Measurements from ENCODE around the gene BCL2L1.

Gene BCL2L1

DNA sequence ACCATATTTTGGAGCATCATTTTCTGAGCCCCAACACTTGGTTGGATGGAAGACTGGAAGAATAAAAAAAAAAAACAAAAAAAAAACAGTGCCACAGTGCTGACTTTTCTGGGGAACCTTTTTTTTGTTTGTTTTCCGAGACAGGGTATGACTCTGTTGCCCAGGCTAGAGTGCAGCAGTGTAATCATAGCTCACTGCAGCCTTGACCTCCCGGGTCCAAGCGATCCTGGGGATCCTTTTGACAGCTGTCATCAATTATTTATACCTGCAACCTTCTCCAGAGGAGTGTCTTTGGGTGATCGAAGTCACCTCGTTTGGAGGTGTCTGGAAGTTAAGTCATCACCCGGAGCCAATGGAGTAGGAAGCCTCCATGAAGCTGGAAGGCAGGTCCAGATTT is 8.7 kb upstream of the BCL2L1 start:
- FAIRE-seq (no peak), DNase-seq (ENCODE audit: insufficient read length, low spot score) (no peak)
- TF ChIP-seq, protein P1, sequence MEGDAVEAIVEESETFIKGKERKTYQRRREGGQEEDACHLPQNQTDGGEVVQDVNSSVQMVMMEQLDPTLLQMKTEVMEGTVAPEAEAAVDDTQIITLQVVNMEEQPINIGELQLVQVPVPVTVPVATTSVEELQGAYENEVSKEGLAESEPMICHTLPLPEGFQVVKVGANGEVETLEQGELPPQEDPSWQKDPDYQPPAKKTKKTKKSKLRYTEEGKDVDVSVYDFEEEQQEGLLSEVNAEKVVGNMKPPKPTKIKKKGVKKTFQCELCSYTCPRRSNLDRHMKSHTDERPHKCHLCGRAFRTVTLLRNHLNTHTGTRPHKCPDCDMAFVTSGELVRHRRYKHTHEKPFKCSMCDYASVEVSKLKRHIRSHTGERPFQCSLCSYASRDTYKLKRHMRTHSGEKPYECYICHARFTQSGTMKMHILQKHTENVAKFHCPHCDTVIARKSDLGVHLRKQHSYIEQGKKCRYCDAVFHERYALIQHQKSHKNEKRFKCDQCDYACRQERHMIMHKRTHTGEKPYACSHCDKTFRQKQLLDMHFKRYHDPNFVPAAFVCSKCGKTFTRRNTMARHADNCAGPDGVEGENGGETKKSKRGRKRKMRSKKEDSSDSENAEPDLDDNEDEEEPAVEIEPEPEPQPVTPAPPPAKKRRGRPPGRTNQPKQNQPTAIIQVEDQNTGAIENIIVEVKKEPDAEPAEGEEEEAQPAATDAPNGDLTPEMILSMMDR (IDR thresholded peaks at IDR 0.05; ENCODE audit: insufficient read depth, missing control alignments), result no peak

DNA sequence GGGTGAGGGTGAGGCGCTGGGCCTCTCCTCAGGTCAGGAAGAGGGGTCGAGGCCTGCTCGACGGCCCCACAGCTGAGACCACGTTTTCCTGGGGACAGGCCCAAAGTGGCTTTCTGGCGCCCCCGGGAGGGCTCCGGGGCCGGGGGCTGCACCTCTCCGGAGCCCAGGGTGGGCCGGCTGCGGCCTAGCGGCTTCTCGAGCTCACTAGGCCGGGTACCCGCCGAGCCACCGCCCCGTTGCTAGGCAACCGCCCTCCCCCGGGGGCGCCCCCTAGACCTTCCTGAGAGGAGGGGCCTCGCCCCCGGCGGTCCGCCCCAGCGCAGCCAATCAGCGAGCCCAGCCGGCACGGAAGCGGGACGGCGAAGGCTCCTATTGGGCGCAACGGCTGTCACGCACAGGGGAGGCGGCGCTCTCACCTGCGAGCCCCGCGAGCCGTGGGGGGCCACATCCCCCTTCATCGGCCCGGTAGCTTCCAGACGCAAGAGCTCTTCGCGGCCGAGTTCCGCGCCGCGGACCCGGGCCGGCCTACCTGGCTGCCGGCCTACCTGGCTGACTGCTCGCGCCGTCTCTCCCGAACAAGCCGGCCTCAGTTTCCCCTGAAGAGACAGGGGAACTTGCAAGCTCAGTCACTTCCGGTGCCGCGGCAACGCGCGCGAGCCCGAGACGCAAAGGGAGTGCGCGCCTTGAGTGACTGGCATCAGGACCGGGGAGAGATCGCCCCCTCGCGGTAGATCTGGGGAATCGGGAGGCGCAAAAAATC is 831 bp upstream of the BCL2L1 start:
- TF ChIP-seq, protein P1 (IDR thresholded peaks at IDR 0.05; ENCODE audit: insufficient read depth, missing control alignments), result peak; percentile 96
- no peak for FAIRE-seq
- DNase-seq (ENCODE audit: insufficient read length, low spot score), result peak; percentile 95

DNA sequence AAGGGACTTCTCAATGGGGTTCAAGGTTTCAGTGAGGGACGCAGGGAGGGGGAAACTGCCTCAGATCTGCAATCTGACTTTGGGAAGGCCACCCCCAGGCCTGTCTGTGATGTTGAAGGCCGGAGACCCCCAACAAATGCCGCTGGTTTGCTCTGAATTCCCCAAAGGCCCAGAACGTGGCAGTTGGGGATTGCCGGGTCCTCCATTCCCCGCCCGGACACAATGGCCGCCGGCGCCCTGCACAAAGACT is 326 bp upstream of the BCL2L1 start:
- no peak for DNase-seq (ENCODE audit: insufficient read length, low spot score)
- TF ChIP-seq, protein P1 (IDR thresholded peaks at IDR 0.05; ENCODE audit: insufficient read depth, missing control alignments), result no peak
- no peak for FAIRE-seq

DNA sequence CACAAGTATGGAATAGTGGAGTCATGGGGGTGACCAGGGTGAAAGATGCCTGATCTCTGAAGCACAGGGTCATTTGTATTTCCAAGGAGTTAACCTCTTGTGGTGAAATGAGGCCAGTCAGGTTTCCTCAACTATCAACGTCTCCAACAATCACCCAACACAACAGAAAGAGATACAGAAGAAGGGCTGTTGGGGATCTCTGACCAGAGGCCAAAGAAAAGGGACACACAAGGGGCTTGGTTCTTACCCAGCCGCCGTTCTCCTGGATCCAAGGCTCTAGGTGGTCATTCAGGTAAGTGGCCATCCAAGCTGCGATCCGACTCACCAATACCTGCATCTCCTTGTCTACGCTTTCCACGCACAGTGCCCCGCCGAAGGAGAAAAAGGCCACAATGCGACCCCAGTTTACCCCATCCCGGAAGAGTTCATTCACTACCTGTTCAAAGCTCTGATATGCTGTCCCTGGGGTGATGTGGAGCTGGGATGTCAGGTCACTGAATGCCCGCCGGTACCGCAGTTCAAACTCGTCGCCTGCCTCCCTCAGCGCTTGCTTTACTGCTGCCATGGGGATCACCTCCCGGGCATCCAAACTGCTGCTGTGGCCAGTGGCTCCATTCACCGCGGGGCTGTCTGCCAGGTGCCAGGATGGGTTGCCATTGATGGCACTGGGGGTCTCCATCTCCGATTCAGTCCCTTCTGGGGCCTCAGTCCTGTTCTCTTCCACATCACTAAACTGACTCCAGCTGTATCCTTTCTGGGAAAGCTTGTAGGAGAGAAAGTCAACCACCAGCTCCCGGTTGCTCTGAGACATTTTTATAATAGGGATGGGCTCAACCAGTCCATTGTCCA is 1.0 kb downstream of the BCL2L1 start:
- FAIRE-seq (no peak), DNase-seq (ENCODE audit: insufficient read length, low spot score) (no peak)
- TF ChIP-seq, protein P1 (IDR thresholded peaks at IDR 0.05; ENCODE audit: insufficient read depth, missing control alignments), result no peak

DNA sequence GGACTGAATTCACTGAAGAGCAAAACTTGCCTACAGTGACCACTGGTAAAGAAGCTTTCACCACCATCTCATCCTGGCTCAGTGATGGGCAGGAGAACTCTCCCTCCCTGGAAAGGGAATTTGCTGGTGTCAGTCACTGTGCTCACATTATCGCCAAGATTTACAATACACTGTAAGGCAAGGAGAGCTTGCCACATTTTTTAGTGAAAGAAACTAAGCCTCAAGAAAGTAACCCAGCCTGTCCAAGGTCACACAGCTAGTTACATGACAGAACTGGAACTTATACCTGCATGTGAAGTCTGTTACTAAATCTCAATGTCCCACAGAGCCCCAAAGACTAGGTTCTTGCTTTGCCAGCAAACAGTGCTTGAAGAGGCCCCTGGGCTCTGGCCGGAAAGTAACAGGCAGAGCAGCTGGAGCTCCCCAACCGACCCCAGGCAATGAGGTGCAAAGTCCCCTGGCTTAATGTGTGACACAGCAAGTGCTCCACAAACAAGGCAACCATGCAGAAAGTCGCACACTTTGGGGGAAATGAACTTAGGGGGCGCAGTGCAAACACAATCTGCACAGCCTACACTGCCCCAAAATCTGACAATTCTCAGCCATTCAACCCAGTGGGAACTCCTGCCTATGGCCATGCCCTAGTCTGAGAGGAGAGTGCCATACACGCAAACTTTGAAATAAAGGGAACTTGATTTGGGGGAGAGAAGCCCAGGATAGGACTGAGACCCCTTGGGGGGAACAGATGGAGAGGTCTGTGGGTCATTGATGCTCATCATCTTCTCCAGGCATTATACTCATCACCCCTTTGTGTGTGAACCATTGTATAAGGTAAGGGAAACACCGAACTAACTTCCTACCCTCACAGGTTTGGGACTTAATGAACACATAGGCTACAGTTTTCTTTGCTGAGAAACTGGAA is 1.9 kb downstream of the BCL2L1 start:
- TF ChIP-seq, protein P1 (IDR thresholded peaks at IDR 0.05; ENCODE audit: insufficient read depth, missing control alignments), result peak; percentile 21
- FAIRE-seq, result no peak
- no peak for DNase-seq (ENCODE audit: insufficient read length, low spot score)

DNA sequence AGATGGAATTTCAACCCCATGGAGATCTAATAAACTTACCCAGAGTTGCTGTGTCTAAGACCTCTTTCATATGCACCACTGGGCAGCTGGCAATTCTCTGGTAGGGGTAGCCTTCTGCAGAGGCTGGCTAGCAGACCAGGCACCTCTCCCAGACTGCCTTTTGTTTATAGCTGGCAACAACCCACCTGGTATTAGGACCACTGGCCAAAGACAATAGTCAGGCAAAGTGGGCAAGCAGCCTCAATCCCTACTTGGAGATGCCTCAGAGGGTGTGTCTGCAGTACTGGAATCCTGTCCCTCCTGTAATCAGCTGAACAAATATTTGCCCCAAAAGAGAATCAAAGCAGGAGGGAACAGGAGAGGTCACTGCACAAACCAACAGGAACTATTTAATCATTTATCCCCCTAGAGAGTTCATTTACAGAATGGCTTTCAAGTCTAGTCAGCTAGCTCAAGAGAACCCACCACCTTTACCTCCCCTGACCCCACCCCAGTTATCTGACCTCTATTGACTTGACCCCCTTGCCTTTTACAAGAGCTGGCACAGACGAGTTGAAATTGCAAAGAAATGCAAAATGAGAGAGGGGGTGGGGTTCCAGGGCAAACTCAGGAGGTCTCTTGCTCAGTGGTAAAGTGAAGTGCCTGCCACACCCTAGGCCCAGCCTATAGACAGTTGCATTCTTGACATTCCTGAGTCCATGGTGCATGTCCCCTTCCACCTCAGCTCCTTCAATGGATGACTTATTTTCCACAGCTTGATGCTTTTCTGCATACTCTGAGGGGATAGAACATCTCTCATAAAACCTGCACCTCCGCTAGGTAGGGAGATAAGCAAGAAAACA is 2.8 kb downstream of the BCL2L1 start:
- TF ChIP-seq, protein P1 (IDR thresholded peaks at IDR 0.05; ENCODE audit: insufficient read depth, missing control alignments), result no peak
- FAIRE-seq (no peak), DNase-seq (ENCODE audit: insufficient read length, low spot score) (no peak)

Data from D721Med (cell line).